Measurements from ENCODE around the gene TMEM134.
A peak's percentile ranks its signal among the peaks of the same experiment; 100 is the strongest.

Gene TMEM134

DNA sequence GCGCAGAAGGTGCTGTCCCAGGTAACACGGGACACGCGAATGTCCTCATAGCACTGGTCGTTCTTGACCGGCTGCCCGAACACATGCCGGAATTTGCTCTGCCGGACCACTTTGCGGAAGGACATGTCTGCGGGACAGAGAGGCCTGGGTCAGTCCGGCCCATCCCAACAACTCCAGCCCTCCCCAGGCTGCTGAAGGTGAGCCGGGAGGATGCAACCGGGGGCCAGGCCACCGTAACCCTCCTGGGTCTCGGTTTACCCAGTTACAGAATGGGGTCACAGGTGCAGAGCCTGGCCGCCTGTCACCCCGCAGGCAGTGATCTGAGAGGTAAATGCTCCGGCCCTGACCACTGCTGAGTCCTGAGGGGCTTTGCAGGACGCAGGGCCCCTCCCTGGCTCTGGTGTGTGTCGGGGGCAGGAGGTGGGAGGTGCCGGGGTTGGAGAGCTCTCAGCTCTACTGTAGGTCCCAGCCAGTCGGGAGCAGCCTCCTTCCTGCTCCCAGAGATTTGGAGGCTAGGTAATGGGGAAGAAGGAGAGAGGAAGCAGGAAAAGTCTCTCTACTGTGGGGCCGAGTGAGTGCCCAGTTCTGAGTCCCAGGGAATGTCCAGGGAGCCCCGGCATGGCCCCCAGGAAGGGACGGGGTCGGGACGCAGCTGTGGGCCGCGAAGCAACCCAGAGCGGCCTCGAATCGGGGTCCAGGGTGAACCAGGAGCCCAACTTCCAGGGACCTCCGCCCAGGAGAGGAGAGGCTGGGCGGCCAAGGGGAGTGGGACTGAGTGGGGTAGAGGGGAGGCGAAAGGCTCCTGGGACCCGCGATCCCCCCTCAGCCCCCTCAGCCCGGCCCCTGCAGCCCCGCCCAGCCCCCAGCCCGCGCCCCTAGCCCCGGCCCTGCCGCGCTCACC is 26.3 kb downstream of the TMEM134 start:
- TF ChIP-seq, protein P1, sequence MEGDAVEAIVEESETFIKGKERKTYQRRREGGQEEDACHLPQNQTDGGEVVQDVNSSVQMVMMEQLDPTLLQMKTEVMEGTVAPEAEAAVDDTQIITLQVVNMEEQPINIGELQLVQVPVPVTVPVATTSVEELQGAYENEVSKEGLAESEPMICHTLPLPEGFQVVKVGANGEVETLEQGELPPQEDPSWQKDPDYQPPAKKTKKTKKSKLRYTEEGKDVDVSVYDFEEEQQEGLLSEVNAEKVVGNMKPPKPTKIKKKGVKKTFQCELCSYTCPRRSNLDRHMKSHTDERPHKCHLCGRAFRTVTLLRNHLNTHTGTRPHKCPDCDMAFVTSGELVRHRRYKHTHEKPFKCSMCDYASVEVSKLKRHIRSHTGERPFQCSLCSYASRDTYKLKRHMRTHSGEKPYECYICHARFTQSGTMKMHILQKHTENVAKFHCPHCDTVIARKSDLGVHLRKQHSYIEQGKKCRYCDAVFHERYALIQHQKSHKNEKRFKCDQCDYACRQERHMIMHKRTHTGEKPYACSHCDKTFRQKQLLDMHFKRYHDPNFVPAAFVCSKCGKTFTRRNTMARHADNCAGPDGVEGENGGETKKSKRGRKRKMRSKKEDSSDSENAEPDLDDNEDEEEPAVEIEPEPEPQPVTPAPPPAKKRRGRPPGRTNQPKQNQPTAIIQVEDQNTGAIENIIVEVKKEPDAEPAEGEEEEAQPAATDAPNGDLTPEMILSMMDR (conservative IDR thresholded peaks at IDR 0.05; ENCODE audit: low read depth), result no peak
- no peak for DNase-seq (ENCODE audit: low spot score)
- ChIA-PET POLR2A (ENCODE audit: low non-redundant PET) (interaction anchor here (0.6 to 0.7 kb wide), 4 partner anchors 12 to 151 kb away, joined by 3 to 9 read pairs (median 4); partner anchors contain the start of gene PITPNM1), CTCF (interaction anchor here (0.7 kb wide), 1 partner anchor 35 kb away, joined by 4 read pairs; no protein-coding TSS in a partner anchor)
- H3K27ac ChIP-seq, result peak overlapping the region; percentile 87

DNA sequence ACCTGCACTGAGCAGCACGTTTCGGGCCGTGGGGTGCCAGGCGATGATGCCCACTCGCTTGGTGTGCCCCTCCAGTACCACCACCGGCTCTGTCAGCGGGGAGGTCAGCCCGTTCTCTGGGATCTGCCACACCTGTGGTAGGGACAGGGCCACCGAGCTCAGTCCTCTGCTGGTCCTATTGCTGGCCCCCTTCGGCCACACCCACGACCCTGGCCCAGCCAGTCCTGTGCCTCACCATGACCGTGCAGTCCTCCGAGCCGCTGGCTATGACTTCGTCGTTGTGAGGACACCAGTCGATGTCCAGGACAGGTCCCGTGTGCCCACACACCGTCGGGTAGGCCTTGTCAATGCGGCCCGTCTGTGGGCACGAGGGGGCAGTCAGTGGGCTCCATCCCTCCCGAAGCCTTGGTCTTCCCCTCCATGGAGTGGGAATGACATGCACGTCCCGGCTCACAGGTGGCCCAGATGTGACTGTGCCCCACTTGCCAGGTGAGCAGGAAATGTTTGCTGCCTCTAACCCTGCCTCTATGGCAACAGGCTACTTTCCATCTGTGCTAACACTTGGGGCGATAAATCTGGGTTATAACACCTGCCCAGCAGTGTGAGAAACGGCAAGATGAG is 27.2 kb downstream of the TMEM134 start:
- TF ChIP-seq, protein P1 (conservative IDR thresholded peaks at IDR 0.05; ENCODE audit: low read depth), result no peak
- CTCF ChIA-PET, result no interaction called here
- peak overlapping the region; percentile 87 for H3K27ac ChIP-seq
- POLR2A ChIA-PET (ENCODE audit: low non-redundant PET), result interaction anchor here (0.6 kb wide), 1 partner anchor 40 kb away, joined by 5 read pairs; the partner anchor contains the start of gene PPP1CA
- DNase-seq (ENCODE audit: low spot score), result no peak

DNA sequence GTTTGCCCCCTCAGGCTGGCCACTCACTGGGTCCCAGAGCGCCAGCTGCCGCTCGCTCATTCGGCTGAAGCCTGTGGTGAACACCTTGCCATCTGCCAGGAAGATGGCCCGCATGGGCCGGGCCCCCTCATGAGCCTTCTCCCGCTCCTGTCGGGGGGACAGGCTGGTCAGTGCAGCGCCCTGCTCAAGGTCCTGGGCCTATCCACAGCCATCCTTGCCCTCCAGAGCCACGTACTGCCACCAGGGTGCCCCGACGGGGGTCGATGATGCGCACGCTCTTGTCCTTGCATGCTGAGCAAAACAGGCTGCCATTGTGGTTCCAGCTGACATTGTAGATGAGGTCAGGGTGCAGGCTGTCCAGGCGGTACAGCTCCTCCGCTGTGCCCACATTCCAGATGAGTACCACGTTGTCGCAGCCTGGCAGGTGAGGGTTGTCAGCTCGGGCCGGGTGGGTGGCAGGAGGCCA is 27.9 kb downstream of the TMEM134 start:
- DNase-seq (ENCODE audit: low spot score), result no peak
- ChIA-PET CTCF (interaction anchor here (0.6 kb wide), 1 partner anchor 29 kb away, joined by 3 read pairs; no protein-coding TSS in a partner anchor), POLR2A (ENCODE audit: low non-redundant PET) (interaction anchor here (0.6 kb wide), 1 partner anchor 39 kb away, joined by 5 read pairs; the partner anchor contains the start of gene PPP1CA)
- TF ChIP-seq, protein P1 (conservative IDR thresholded peaks at IDR 0.05; ENCODE audit: low read depth), result no peak
- peak overlapping the region; percentile 87 for H3K27ac ChIP-seq

DNA sequence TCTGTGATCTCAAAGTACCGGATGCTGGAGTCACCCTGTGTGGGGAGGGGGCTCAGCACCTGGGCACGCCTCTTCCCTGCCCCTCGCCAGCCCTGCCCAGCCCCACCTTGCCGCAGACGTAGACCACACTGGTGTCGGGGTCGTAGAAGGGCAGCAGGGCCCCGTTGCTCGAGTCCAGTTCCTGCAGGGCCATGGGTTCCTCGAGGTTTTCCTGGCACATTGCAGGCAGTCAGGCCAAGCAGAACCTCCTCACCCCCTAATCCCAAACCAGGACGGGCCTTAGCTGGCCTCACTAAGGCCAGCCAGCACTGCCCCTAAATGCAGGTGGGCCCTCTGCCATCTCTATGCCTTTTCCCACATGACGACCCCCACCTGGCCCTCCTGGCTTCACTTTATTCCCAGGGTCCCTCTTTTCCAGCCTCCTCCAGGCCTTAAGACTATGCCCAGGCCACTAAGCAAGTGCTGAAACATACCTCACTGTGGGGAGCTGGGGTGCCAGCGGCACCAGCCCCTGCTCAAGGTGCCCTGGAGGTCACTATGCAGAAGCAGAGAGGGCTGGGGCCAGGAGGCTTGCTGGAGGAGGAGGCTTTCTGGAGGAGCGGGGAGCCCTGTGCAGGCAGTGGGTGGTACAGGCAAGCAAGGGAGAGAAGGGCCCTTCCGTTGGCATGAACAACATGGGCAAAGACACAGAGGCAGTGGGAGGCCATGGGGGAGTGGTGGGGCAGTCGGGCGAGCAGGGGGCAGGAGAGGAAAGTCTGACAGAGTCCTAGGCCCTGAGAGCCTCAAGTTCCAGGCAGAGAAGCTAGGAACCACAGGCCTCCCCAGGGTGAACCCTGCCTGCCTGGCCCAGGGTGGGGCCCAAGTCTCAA is 28.6 kb downstream of the TMEM134 start:
- H3K27ac ChIP-seq, result peak overlapping the region; percentile 87
- DNase-seq (ENCODE audit: low spot score), result no peak
- POLR2A ChIA-PET (ENCODE audit: low non-redundant PET), result no interaction called here
- CTCF ChIA-PET, result interaction anchor here (0.6 to 0.7 kb wide), 2 partner anchors 29 to 380 kb away, joined by 3 to 4 read pairs; no protein-coding TSS in a partner anchor
- TF ChIP-seq, protein P1 (conservative IDR thresholded peaks at IDR 0.05; ENCODE audit: low read depth), result no peak

DNA sequence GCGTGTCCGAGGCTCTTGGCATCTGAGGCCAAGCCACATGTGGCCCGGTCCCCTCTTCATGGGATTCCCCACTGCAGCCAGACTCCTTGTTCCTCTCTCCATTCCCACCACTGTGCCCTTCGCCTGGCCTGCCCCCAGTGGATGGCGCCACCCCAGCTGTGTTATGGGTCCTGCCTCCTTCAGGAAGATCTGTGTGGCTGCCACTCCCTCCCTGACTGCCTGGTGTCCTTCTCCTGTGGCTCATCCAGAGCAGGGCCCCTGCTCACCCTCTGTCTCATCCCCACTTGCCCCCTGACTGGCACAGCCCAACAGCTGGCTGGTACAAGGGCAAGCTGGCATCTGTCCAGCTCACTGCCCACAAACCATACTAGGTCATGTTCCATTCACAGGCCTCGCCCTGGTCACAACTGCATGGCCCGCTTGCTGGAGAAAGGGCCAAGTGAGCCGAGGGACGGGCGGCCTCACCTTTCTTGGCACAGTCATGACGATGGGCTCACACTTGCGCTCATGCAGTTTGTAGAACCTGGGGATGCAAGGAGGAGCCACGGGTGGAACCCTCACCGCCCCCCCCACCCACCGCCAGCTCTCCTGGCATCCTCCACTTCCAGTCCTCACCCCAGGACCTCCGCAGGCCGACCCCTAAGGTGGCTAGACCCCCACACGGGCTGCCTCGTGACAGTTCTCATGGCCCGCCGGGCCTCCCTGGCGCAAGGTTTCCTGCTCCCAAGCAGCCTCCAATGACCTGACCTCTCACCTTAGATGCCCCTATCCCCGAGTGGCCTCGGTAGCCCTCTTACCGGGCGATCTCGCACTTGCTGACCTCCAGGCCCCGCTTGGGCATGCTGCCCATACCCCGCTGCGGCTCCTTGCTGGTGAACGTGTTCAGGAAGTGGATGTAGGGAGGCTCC is 29.5 kb downstream of the TMEM134 start:
- TF ChIP-seq, protein P1 (conservative IDR thresholded peaks at IDR 0.05; ENCODE audit: low read depth), result no peak
- no peak for DNase-seq (ENCODE audit: low spot score)
- H3K27ac ChIP-seq, result peak overlapping the region; percentile 87
- ChIA-PET POLR2A (ENCODE audit: low non-redundant PET) (no interaction called here), CTCF (interaction anchor here (0.5 to 1.1 kb wide), 5 partner anchors 9 to 379 kb away, joined by 3 to 4 read pairs (median 4); partner anchors contain the start of gene TMEM134)

Measured in RWPE1 (cell line).